ENCODE measurements around the gene HES1.
"Not testable (repeated sequence)": the region's sequence is repeated elsewhere in the genome, so short reads cannot be mapped to it uniquely, and the experiment has no call there.

Gene HES1, protein sequence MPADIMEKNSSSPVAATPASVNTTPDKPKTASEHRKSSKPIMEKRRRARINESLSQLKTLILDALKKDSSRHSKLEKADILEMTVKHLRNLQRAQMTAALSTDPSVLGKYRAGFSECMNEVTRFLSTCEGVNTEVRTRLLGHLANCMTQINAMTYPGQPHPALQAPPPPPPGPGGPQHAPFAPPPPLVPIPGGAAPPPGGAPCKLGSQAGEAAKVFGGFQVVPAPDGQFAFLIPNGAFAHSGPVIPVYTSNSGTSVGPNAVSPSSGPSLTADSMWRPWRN

DNA sequence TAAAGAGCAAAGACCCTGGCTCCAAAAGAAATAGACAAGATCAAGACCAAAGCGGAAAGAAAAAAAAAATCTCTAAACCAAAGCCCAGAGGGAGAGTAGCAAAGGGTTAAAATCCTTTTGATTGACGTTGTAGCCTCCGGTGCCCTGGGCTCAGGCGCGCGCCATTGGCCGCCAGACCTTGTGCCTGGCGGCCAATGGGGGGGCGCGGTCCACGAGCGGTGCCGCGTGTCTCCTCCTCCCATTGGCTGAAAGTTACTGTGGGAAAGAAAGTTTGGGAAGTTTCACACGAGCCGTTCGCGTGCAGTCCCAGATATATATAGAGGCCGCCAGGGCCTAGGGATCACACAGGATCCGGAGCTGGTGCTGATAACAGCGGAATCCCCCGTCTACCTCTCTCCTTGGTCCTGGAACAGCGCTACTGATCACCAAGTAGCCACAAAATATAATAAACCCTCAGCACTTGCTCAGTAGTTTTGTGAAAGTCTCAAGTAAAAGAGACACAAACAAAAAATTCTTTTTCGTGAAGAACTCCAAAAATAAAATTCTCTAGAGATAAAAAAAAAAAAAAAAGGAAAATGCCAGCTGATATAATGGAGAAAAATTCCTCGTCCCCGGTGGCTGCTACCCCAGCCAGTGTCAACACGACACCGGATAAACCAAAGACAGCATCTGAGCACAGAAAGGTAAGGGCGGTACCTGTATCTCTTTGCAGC is at the start of gene HES1:
Gene HES1 (plus strand): TSS at position 343 of the 713 bp plus-strand sequence. CDS start 233 bp downstream, at position 576.
- DNase-seq (ENCODE audit: low spot score) = peak; percentile 97

GRCh38 chr3:194086388-194087075 is 49.4 kb upstream of the HES1 start:
- DNase-seq (ENCODE audit: low spot score) = no peak

DNA sequence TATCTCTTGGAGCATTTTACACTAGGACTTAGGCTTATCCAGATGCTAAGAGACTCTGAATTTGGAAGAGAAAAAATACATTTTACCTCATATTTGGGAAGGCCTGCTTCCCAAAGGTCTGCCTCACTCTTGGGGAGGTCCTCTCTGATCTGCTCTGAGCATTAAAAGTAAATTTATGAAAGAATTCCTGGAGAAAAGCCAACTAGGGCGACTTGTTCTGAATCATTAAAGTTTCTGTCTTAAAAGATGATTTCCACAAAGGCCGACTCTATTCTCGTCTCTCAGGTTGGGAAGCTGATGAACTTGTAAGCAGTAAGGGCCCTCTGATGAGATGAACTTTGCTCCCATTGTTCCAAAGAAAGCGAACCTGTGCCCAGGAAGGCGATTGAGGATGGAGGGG is 48.7 kb upstream of the HES1 start:
- DNase-seq (ENCODE audit: low spot score) = no peak

- no peak for DNase-seq (ENCODE audit: low spot score)
These were observed 47.7 kb upstream of the HES1 start for GRCh38 chr3:194087995-194088855.

DNA sequence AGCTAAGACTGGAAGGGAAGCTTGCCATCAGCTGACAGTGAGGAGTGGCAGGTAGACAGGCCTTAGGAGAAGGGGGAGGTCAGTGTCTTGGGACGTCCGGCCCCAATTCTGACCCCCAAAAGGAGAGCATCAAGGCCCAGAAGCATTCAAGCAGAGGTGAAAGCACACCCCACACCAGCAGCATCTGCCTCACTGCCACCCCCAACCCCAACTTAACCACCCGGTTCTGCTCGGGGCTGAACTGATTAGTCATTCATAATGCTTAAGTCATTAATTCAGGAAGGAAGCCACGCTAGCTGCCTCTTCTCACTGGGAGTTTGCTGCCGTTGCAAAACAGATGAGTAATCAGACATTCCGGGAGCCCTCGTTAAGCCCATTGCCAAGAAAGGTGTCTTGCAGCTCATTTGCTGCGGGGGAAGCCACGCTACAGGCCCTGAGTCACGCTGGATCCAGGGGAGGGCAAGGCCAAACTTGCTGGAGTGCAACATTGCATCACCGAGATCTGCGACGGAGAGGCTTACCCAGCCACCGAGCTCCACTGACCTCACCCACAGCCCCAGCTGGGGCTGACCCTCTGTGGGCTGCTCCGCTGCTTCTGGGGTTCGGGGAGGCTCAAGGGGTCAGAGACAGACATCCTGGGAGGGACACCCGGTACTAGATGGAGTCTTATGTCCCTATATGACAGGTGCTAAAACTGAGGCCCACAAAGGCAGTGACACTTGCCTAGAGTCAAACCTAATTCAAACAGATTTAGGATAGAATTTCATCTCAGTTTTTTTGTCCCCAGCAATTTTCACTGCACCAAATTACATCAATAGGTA is 46.4 kb upstream of the HES1 start:
- DNase-seq (ENCODE audit: low spot score) = no peak

- DNase-seq (ENCODE audit: low spot score) = not testable (repeated sequence)
These were observed 45.8 kb upstream of the HES1 start for GRCh38 chr3:194090178-194090555.

DNA sequence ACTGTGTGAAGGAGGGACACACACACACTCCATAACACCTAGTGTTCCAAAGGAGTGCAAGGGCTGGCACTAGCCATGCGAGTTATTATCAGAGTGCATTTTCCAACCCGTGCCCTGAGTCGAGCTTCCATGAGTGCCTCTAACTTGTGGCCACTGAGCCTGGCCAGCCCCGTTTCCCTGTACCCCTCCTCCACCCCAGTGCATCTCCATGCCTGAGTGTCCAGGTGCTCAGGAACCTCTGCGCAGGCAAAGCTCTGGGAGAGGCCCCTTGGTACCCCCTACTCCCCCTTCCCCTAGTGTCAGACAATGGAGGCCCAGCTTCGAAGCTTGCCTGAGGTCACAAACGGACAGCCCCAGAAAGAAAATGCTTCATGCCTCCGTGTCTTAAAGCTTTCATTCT is 45.2 kb upstream of the HES1 start:
- no peak for DNase-seq (ENCODE audit: low spot score)

GRCh38 chr3:194091141-194091540 is 44.8 kb upstream of the HES1 start:
- DNase-seq (ENCODE audit: low spot score) = no peak

DNA sequence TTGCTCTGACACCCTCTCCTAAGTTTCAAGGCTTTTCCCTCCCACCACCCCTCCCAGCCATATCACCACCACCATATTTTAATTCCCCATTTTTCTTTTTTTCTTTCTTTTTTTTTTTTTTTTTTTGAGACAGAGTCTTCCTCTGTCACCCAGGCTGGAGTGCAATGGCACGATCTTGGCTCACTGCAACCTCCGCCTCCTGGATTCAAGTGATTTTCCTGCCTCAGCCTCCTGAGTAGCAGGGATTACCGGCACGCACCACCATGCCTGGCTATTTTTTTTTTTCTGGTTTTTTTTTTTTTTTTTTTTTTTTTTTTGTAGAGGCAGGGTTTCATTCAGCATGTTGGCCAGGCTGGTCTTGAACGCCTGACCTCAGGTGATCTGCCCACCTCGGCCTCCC is 44.1 kb upstream of the HES1 start:
- DNase-seq (ENCODE audit: low spot score) = not testable (repeated sequence)

- DNase-seq (ENCODE audit: low spot score) = no peak
These were observed 43.1 kb upstream of the HES1 start for GRCh38 chr3:194092881-194093301.

- DNase-seq (ENCODE audit: low spot score) = no peak
These were observed 42.1 kb upstream of the HES1 start for GRCh38 chr3:194093842-194094241.

GRCh38 chr3:194095464-194095863 is 40.5 kb upstream of the HES1 start:
- no peak for DNase-seq (ENCODE audit: low spot score)

- DNase-seq (ENCODE audit: low spot score) = no peak
These were observed 40.0 kb upstream of the HES1 start for GRCh38 chr3:194095902-194096301.

- no peak for DNase-seq (ENCODE audit: low spot score)
These were observed 38.6 kb upstream of the HES1 start for GRCh38 chr3:194097141-194097882.

- DNase-seq (ENCODE audit: low spot score) = no peak
These were observed 37.7 kb upstream of the HES1 start for GRCh38 chr3:194098081-194098842.

GRCh38 chr3:194098843-194099183 is 37.1 kb upstream of the HES1 start:
- no peak for DNase-seq (ENCODE audit: low spot score)

GRCh38 chr3:194099215-194099614 is 36.7 kb upstream of the HES1 start:
- DNase-seq (ENCODE audit: low spot score) = no peak

DNA sequence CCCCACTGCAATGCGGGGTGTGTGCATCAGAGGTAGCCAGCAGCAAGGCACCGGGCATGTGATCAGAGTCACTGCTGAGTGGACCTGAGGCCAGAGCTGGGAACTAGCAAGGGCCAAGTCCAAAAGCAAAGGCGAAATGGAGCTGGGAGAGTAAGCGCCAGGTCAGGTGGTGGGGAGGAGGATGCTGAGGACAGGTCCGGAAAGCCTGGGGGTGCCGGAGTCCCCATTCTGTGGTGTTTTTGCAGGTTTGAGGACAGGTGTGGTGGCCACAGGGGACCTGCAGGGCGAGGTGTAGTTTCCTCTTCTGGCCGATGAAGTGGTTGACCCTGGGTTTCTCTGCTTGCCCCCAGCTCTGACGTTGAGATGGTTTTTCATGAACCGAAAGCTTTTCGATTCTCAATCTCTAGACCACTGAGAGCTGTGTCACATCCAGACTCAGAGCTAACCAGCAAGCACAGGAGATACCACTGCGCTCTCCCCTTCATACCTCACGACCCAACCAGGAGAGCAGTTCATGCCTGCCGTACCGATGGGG is 35.0 kb upstream of the HES1 start:
- DNase-seq (ENCODE audit: low spot score) = no peak

DNA sequence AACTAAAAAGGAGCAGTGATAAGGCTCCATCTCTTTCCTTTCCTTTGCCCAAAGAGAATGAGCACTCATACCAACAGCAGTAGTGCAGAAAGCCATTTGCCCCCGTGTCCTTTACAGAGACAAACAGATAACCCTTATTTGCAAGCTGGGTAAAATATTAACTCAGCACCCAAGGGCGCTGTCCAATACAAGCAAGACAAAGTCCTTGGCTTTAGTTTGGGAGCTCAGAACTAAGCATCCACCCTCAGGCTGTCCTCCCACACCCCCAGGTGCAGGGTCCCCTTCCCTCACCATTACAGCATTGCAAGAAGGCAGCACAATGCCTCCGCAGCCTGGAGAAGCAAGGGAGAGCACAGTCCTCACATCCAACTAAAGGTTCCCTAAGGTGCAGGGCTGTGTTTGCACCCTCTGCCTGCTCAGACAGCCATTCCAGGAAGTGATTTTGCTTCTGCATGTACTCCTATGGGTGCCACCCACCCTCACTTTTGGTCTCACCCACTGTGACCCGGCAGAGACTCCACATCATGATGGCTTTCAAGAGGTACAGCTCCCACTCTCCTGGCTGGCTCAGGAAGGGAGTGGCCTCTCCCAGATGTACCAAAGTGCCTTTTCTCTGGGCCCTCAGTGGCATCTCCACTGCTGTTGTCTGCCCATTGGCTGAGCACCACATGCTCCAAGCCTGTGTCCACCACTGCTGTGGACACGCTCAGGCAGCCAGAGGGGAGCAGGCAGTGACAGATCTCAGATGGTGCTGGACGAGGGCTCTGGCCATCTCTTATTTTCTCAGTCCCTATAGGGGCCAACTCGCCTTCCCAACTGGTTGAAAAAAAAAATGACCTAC is 34.1 kb upstream of the HES1 start:
- DNase-seq (ENCODE audit: low spot score) = no peak

Measured in ecto neural progenitor cell (in vitro differentiated cells).